ENCODE measurements around the gene FGF23. TPM values are rescaled to one million over a fixed set of nuclear protein-coding genes. Genes with fewer than 3 reads are reported as not detected.

The FGF23 gene
- total RNA-seq, 2 donors from 2014 or later: not detected

DNA sequence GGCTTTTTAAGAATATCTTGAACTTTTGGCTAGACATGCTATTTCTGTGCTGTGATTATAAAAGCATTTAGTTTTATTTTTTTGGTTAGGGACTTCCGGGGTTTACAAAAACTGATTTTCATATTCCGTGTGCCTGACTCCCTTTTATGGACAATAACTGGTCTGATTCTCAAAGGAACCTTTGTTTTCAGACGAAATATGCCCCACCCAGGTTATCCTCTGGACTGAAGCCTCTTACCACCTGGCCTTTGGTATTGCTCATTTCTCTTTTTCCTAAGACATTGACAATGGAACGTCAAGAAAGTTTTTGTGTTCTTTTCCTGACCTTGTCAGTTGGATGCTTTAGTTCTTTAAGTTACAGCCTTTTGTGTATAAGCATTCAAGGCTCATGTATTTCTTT is 47.7 kb downstream of the FGF23 start:
- Mint-ChIP-seq H3K9me3 (no peaks in the 10 kb centered on the region), H3K36me3 (peaks cover 0 to 4% of the 10 kb centered on the region in 2 donors), H3K27ac (no peak overlapping the region)
- no peak for ATAC-seq
- no peak for DNase-seq (ENCODE audit: low spot score in 2 of 2)

DNA sequence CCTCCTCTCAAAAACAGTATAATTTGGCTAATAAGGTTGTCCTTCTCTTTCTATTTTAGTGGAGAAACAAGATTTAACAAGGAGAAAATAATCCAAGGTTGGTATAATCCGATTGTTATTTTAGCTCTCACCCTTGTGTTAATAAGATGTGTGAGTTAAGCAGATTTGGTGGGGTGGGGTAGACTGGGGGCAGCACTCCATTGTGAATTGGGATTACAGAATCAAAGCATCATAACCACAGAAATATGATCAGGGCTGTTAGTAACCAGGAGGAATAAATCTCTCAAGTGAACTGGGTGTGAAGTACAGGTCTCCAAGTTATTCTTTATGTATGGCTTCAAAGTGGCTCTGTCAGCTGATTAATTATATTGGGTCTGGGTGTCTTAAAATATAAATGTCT is 48.3 kb downstream of the FGF23 start:
- DNase-seq (ENCODE audit: low spot score in 2 of 2) (no peak), ATAC-seq (no peak)
- H3K36me3 Mint-ChIP-seq: peaks cover 0 to 4% of the 10 kb centered on the region in 2 donors
- no peak overlapping the region for H3K27ac Mint-ChIP-seq
- no peaks in the 10 kb centered on the region for H3K9me3 Mint-ChIP-seq

DNA sequence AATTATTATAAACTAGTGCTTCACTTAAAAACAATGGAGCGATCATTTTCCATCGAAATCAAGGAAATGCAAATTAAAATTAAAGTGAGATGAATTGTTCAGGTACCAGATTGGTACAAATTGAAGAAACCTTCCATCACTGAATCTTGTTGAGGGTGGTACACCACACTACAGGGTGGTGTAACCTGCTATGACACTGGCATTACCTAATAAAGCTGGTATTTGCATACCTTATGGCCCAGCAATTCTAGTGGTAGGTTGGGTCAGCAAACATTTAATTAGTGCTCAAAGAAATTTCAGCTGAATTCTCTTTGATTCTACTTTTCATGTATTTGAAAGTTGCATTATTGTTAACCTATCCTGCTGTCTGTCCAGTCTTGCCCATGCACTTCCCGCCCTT is 49.3 kb downstream of the FGF23 start:
- ATAC-seq: no peak

DNA sequence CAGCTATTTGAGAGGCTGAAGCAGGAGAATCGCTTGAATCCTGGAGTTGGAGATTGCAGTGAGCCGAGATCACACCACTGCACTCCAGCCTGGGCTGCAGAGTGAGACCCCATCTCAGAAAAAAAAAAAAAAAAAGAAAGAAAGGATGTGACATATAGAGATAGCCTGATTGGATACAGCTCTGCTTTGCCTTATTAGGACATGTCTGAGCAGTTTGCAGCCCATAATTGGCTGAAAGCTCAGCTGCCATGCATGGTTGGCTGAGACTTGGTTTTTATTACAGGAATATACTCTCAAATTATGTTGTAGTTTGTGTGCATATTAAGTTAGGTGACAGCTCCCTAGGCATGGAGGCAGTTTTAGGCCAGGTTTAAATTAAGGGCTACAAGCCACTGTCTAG is 52.2 kb downstream of the FGF23 start:
- H3K27ac Mint-ChIP-seq: no peak overlapping the region
- ATAC-seq (no peak), DNase-seq (ENCODE audit: low spot score in 2 of 2) (no peak)
- H3K9me3 Mint-ChIP-seq: no peaks in the 10 kb centered on the region
- peaks cover 0 to 13% of the 10 kb centered on the region in 2 donors for H3K36me3 Mint-ChIP-seq

More for the DNA sequence above, 49.3 kb downstream of the FGF23 start:
- Mint-ChIP-seq H3K9me3 (no peaks in the 10 kb centered on the region), H3K27ac (no peak overlapping the region), H3K36me3 (peaks cover 0 to 4% of the 10 kb centered on the region in 2 donors)
- no peak for DNase-seq (ENCODE audit: low spot score in 2 of 2)

DNA sequence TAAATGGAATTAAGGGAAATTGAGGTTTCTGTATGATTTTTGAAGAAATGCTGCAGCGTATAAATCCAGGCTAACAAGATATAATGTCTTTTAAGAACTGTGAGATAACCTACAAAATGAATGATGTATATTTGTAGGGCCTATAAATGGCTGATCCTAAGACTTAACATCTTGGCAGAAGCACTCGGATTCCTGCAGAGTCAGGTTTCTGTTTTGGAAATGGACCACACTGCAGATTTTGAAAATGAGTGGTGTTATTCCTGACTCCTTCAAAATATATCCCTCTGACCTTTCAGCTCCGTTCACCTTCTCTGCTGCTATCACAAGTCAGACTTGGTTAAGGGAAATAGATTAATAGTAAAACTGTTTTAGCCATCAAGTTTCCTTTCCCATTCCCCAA is 53.5 kb downstream of the FGF23 start:
- Mint-ChIP-seq H3K9me3 (no peaks in the 10 kb centered on the region), H3K27ac (no peak overlapping the region), H3K36me3 (peaks cover 9 to 19% of the 10 kb centered on the region in 2 donors)
- ATAC-seq: no peak
- no peak for DNase-seq (ENCODE audit: low spot score in 2 of 2)

DNA sequence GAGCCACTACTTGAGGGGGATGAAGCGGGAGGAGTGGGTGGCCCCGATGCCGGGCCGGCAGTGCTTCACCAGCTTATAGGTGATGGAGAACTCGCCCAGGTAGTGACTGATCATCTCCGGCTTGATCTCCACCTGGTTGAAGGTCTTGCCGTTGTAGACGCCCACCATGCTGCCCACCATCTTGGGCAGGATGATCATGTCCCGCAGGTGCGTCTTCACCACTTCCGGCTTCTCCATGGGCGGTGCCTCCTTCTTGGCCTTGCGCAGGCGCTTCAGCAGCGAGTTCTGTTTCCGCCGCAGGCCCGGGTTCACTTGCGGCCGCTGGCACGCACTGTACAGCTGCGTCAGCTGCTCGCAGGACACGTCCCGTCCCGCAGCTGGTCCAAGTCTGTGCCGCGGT is 55.1 kb downstream of the FGF23 start:
- DNase-seq (ENCODE audit: low spot score in 2 of 2) (no peak), ATAC-seq (no peak)
- Mint-ChIP-seq H3K36me3 (peaks cover 9 to 19% of the 10 kb centered on the region in 2 donors), H3K9me3 (no peaks in the 10 kb centered on the region), H3K27ac (no peak overlapping the region)

DNA sequence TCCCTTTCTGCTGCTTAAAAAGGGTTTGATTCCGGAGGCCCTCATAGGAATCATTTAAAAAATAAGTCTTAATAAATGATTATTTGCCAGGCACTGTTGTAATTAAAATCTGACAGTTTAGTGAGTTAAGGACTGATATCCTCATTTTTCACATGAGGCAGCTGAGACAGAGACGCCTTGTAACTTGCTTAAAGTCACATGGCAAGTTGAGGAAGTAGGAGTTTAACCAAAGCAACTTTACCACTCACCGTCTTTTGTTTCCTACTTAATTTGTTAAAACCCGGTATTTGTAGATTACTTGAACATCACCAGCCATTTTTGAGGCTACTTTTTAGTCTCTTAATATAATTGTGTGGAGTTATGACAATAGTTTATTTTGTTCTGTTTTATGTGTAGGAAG is 56.1 kb downstream of the FGF23 start:
- H3K9me3 Mint-ChIP-seq: no peaks in the 10 kb centered on the region
- H3K27ac Mint-ChIP-seq: no peak overlapping the region
- H3K36me3 Mint-ChIP-seq: peaks cover 9 to 19% of the 10 kb centered on the region in 2 donors
- no peak for DNase-seq (ENCODE audit: low spot score in 2 of 2)
- ATAC-seq: no peak

DNA sequence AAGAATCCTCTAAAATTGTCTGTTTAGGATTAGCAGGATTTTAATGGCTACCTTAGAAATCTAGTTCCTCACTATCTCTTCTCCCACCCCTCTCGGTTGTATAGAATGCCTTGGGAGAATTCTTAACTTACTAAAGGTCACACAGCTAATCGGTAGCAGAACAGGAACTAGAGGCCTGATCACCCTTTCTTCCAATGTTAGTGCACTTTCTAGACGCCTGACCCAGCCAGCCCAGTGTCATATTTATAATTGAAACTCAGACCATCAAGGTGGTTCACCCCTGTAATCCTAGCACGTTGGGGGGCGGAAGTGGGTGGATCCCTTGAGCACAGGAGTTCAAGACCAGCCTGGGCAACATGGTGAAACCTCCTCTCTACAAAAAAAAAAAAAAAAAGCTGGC is 56.8 kb downstream of the FGF23 start:
- Mint-ChIP-seq H3K27ac (no peak overlapping the region), H3K36me3 (peaks cover 9 to 19% of the 10 kb centered on the region in 2 donors), H3K9me3 (no peaks in the 10 kb centered on the region)
- DNase-seq (ENCODE audit: low spot score in 2 of 2) (no peak), ATAC-seq (no peak)

DNA sequence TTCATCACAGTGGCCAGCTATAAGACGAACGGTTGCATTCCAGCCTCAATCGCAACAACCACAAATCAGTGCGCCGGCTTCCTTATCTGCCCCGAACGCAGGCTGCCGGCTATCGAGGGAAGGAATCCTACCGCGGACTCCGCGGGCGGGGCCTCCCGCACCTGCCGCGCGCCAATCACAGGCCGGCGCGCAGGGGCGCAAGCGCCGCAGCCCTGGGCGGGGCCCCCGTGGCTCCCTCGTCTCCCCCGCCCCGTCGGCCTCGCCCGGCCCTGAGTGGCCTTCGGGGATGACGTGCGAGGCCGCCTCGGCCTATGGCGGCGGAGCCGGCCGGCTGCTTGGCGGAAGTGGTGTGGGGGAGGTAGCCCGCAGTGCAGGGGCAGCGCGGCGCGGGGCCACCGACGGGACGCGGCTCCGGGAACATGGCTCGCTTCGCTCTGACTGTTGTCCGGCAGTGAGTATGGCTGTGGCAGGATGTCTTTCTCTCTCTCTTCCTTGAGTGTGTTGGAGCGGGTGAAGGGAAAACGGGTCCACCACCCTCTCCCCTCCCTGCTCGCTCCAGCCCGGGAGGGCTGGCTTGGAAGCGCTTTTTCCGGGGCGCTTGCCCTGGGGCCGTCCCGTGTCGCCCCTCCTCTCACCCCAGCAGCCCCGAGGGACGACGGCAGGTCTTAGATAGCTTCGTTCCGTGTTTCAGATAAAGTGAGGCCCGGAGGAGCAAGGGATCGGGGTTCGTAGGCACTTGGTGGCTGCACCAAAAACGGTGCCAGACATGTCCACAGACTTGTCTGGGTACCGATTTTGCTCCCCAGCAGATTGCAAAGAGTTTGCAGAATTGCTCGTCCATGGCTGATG is 58.4 kb downstream of the FGF23 start, which contains the start of gene TIGAR:
Gene TIGAR, plus strand, starts transcription at position 361 of the 849 bp plus-strand sequence. Its CDS starts 59 bp downstream, at position 420.
- peak within 1 kb of the TSS; percentile 81 to 99 for H3K27ac Mint-ChIP-seq
- DNase-seq (ENCODE audit: low spot score in 2 of 2): peak; percentile 95 to 97
- H3K36me3 Mint-ChIP-seq: peaks cover 9 to 19% of the 10 kb centered on the region in 2 donors
- no peaks in the 10 kb centered on the region for H3K9me3 Mint-ChIP-seq
- peak; percentile 98 to 99 for ATAC-seq

DNA sequence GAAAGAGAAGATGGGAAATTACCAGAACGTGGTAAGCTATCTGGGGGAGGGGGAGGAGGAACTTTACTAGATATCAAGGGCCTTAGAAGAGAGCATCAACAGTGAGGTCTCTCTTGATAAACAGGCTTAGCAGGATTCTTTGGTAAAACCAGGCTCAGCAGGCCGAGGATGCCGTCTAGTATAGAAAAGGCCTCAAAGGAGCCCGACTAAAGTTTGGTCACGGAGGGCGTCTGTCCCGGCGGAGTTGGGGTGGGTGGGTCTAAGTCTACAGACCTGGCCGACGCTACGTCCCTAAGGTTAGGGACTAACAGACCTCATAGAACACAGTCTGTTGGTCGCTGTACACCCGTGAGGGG is 59.0 kb downstream of the FGF23 start:
- Mint-ChIP-seq H3K9me3 (no peaks in the 10 kb centered on the region), H3K27ac (peak overlapping the region; percentile 72 to 99), H3K36me3 (peaks cover 9 to 19% of the 10 kb centered on the region in 2 donors)
- ATAC-seq: peak; percentile 44 to 51
- DNase-seq (ENCODE audit: low spot score in 2 of 2): no peak

Other genes starting within 250 kb of the FGF23 start
- 100 to 1,000 TPM; 266 to 571 TPM for gene CCND2, start 106.0 kb downstream of the FGF23 start, total RNA-seq
- 10 to 100 TPM in 1 of 2 donors, 1 to 10 TPM in 1; 3.8 to 17.0 TPM for gene TIGAR, start 58.5 kb downstream of the FGF23 start, total RNA-seq
- gene FGF6, start 66.1 kb upstream of the FGF23 start, total RNA-seq: not detected
- 100 to 1,000 TPM in 1 of 2 donors, 10 to 100 TPM in 1; 50.7 to 102 TPM for gene RAD51AP1, start 159.2 kb upstream of the FGF23 start, total RNA-seq
- gene DYRK4, start 182.5 kb upstream of the FGF23 start, total RNA-seq: 10 to 100 TPM; 18.5 to 34.9 TPM